Body of pancreas (tissue), 4 donors: Measurements from ENCODE around the gene PFN1. TPM values are rescaled to one million over a fixed set of nuclear protein-coding genes. Genes with fewer than 3 reads are reported as not detected.

Source experiments
- ATAC-seq: fragments of 150-250 bp; one replicate; pipeline ENCODE4 v1.9.1; 2016
- DNase-seq, 4 donors: peaks; one replicate each; pipeline ENCODE4 v3.0.0-alpha.2; 2019
- H3K27ac ChIP-seq, 4 donors: fragments of 200-600 bp; sonication (generic); 1 replicate in 3 of 4; 2 replicates in 1 of 4; pipeline versions ENCODE4 v1.5.1 to v1.6.1; 2016 to 2019; ENCODE audit warnings: mild to moderate bottlenecking in 1 of 4, mixed read lengths in 1 of 4, moderate library complexity in 1 of 4
- H3K27me3 ChIP-seq, 2 donors: fragments of 200-600 bp; sonication (generic); one replicate each; pipeline ENCODE4 v1.6.0; 2016; ENCODE audit warnings: mild to moderate bottlenecking in 1 of 2
- H3K36me3 ChIP-seq, 2 donors: fragments of 200-600 bp; sonication (generic); replicated peaks in 1 of 2; 2 replicates each; pipeline ENCODE4 v1.5.1; 2016; ENCODE audit warnings: low read depth in 2 of 2; ENCODE audit not compliant: insufficient read depth in 1 of 2
- H3K4me1 ChIP-seq: fragments of 200-600 bp; sonication (generic); one replicate; pipeline ENCODE4 v1.6.0; 2016
- H3K4me3 ChIP-seq, 2 donors: fragments of 200-600 bp; sonication (generic); 1 replicate in 1 of 2; 2 replicates in 1 of 2; pipeline ENCODE4 v1.5.1; 2016 to 2019
- H3K9me3 ChIP-seq, 3 donors: fragments of 200-600 bp; sonication (generic); 1 replicate in 2 of 3; 2 replicates in 1 of 3; pipeline ENCODE4 v1.5.1; 2016
- CTCF ChIP-seq, 7 experiments: fragments of 450-650 bp in 4 of 7; fragments of 200-600 bp in 3 of 7; sonication (generic) in 3 of 7; IDR thresholded peaks; one replicate each; pipeline ENCODE4 v1.5.1; 2016 to 2019; ENCODE audit warnings: antibody characterized with exemption in 7 of 7
- POLR2A ChIP-seq, 3 donors: fragments of 450-650 bp; IDR thresholded peaks; one replicate each; pipeline ENCODE4 v1.6.1; 2016; ENCODE audit warnings: antibody characterized with exemption in 3 of 3, mild to moderate bottlenecking in 2 of 3
- WGBS, 2 donors: methylation state at CpG; one replicate each; pipeline ENCODE4 v1.1.5; 2017; 5-methylcytosine and 5-hydroxymethylcytosine counted together
- intact Hi-C: fragments of 100-400 bp; cut with DNase I; formaldehyde crosslinking; loops from one replicate; pipeline ENCODE4 v1.15.1; 2023
- total RNA-seq, 2 donors: library from RNA; depleted of rRNA; stranded (reverse); fragments of >200 nt; gene quantifications; one replicate each; pipeline ENCODE4 v1.1.0, GENCODE V29; 2016

PFN1 gene
- total RNA-seq, 2 donors from 2014 or later, result 164 to 180 TPM

- WGBS, 2 donors, result 80 to 90% methylated on average over 9 of the region's 9 CpGs
- no peak overlapping the region for H3K27ac ChIP-seq
- TF ChIP-seq CTCF (IDR thresholded peaks at IDR 0.05) (no peak), POLR2A (IDR thresholded peaks at IDR 0.05) (no peak)
- ATAC-seq, result no peak
- no peaks in the 10 kb centered on the region for H3K4me1 ChIP-seq
- H3K36me3 ChIP-seq, result peaks cover 0 to 8% of the 10 kb centered on the region in 2 donors
- H3K9me3 ChIP-seq, result no peaks in the 10 kb centered on the region
- no peak overlapping the region for H3K4me3 ChIP-seq
- no peaks in the 10 kb centered on the region for H3K27me3 ChIP-seq
- intact Hi-C loops, result no loop called here
- no peak for DNase-seq
These were observed 12.1 kb upstream of the PFN1 start for GRCh38 chr17:4960279-4960922.

- H3K4me1 ChIP-seq, result no peaks in the 10 kb centered on the region
- intact Hi-C loops, result no loop called here
- WGBS, 2 donors, result 85% methylated on average over 5 to 14 of the region's 18 CpGs
- no peaks in the 10 kb centered on the region for H3K27me3 ChIP-seq
- DNase-seq (no peak), ATAC-seq (no peak)
- H3K27ac ChIP-seq, result no peak overlapping the region
- H3K4me3 ChIP-seq, result no peak overlapping the region
- H3K36me3 ChIP-seq, result peaks cover 0 to 8% of the 10 kb centered on the region in 2 donors
- TF ChIP-seq CTCF (IDR thresholded peaks at IDR 0.05) (no peak), POLR2A (IDR thresholded peaks at IDR 0.05) (no peak)
- no peaks in the 10 kb centered on the region for H3K9me3 ChIP-seq
These were observed 11.1 kb upstream of the PFN1 start for GRCh38 chr17:4959261-4959965.

- no peak overlapping the region for H3K4me3 ChIP-seq
- ATAC-seq, result no peak
- TF ChIP-seq POLR2A (IDR thresholded peaks at IDR 0.05) (no peak), CTCF (IDR thresholded peaks at IDR 0.05) (no peak)
- no peaks in the 10 kb centered on the region for H3K4me1 ChIP-seq
- H3K27me3 ChIP-seq, result no peaks in the 10 kb centered on the region
- WGBS, 2 donors, result 48% methylated on average over 3 of the region's 3 CpGs
- peaks cover 0 to 8% of the 10 kb centered on the region in 2 donors for H3K36me3 ChIP-seq
- no peak overlapping the region for H3K27ac ChIP-seq
- no peaks in the 10 kb centered on the region for H3K9me3 ChIP-seq
- intact Hi-C loops, result no loop called here
- no peak for DNase-seq
These were observed 9.8 kb upstream of the PFN1 start for GRCh38 chr17:4958102-4958501.

DNA sequence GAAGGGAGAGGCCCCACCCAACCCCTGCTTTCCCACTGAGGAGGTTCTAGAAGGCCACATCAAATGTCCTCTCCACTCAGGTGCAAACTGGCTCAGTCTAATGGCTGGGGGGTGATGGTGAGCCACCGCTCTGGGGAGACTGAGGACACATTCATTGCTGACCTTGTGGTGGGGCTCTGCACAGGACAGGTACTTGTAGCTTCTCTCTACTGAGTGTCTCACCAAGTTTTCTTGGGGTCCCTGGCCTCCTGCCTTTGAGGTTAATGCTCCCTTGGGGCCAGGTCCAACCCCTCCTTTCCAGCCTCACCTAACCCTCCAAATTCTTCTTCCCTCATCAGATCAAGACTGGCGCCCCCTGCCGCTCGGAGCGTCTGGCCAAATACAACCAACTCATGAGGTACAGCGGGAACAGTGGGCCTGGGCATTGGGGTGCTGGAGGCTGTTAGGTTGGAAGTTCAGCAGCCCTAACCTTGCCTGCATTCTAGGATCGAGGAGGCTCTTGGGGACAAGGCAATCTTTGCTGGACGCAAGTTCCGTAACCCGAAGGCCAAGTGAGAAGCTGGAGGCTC, 8.2 kb upstream of the PFN1 start:
- Histone ChIP-seq H3K4me3 (no peak overlapping the region), H3K27me3 (no peaks in the 10 kb centered on the region), H3K4me1 (no peaks in the 10 kb centered on the region), H3K27ac (no peak overlapping the region), H3K36me3 (peaks cover 0 to 8% of the 10 kb centered on the region in 2 donors), H3K9me3 (no peaks in the 10 kb centered on the region)
- TF ChIP-seq CTCF (IDR thresholded peaks at IDR 0.05), result peak; percentile 9 to 47 (median 32)
- TF ChIP-seq POLR2A (IDR thresholded peaks at IDR 0.05), result no peak
- WGBS, 2 donors, result 62 to 67% methylated on average over 9 to 10 of the region's 10 CpGs
- ATAC-seq (no peak), DNase-seq (peak; percentile 39 to 75 (median 58))
- intact Hi-C loops, result no loop called here
